ENCODE results near the gene MYBPH.

The MYBPH gene

GRCh38 chr1:203161175-203161574 is 14.5 kb downstream of the MYBPH start:
- no peaks in the 10 kb centered on the region for H3K9me3 ChIP-seq (ENCODE audit: severe bottlenecking)
- H3K4me3 ChIP-seq (ENCODE audit: severe bottlenecking), result no peak overlapping the region
- H3K4me1 ChIP-seq (ENCODE audit: insufficient read depth, poor library complexity, severe bottlenecking), result peaks cover 4% of the 10 kb centered on the region
- no peak overlapping the region for H3K27ac ChIP-seq (ENCODE audit: poor library complexity, severe bottlenecking)
- H3K36me3 ChIP-seq (ENCODE audit: low read depth), result no peaks in the 10 kb centered on the region
- no peak for TF ChIP-seq CTCF (IDR thresholded peaks at IDR 0.05; ENCODE audit: poor library complexity, severe bottlenecking)
- DNase-seq (ENCODE audit: low spot score) (no peak), ATAC-seq (ENCODE audit: low read depth) (no peak)
- H3K27me3 ChIP-seq (ENCODE audit: insufficient read depth, poor library complexity, severe bottlenecking), result no peaks in the 10 kb centered on the region

GRCh38 chr1:203159844-203160243 is 15.8 kb downstream of the MYBPH start:
- H3K4me1 ChIP-seq (ENCODE audit: insufficient read depth, poor library complexity, severe bottlenecking), result peaks cover 14% of the 10 kb centered on the region
- no peak overlapping the region for H3K4me3 ChIP-seq (ENCODE audit: severe bottlenecking)
- H3K27me3 ChIP-seq (ENCODE audit: insufficient read depth, poor library complexity, severe bottlenecking), result no peaks in the 10 kb centered on the region
- no peaks in the 10 kb centered on the region for H3K9me3 ChIP-seq (ENCODE audit: severe bottlenecking)
- DNase-seq (ENCODE audit: low spot score) (no peak), ATAC-seq (ENCODE audit: low read depth) (no peak)
- no peak for TF ChIP-seq CTCF (IDR thresholded peaks at IDR 0.05; ENCODE audit: poor library complexity, severe bottlenecking)
- H3K36me3 ChIP-seq (ENCODE audit: low read depth), result no peaks in the 10 kb centered on the region
- H3K27ac ChIP-seq (ENCODE audit: poor library complexity, severe bottlenecking), result no peak overlapping the region

- no peak overlapping the region for H3K27ac ChIP-seq (ENCODE audit: poor library complexity, severe bottlenecking)
- no peaks in the 10 kb centered on the region for H3K27me3 ChIP-seq (ENCODE audit: insufficient read depth, poor library complexity, severe bottlenecking)
- peaks cover 22% of the 10 kb centered on the region for H3K4me1 ChIP-seq (ENCODE audit: insufficient read depth, poor library complexity, severe bottlenecking)
- no peaks in the 10 kb centered on the region for H3K36me3 ChIP-seq (ENCODE audit: low read depth)
- no peaks in the 10 kb centered on the region for H3K9me3 ChIP-seq (ENCODE audit: severe bottlenecking)
- H3K4me3 ChIP-seq (ENCODE audit: severe bottlenecking), result no peak overlapping the region
- ATAC-seq (ENCODE audit: low read depth), result no peak
- TF ChIP-seq CTCF (IDR thresholded peaks at IDR 0.05; ENCODE audit: poor library complexity, severe bottlenecking), result no peak
- DNase-seq (ENCODE audit: low spot score), result no peak
Measured at GRCh38 chr1:203158960-203159665, 16.5 kb downstream of the MYBPH start.

GRCh38 chr1:203158423-203158822 is 17.2 kb downstream of the MYBPH start:
- Histone ChIP-seq H3K4me3 (ENCODE audit: severe bottlenecking) (no peak overlapping the region), H3K27ac (ENCODE audit: poor library complexity, severe bottlenecking) (no peak overlapping the region), H3K4me1 (ENCODE audit: insufficient read depth, poor library complexity, severe bottlenecking) (peaks cover 29% of the 10 kb centered on the region), H3K36me3 (ENCODE audit: low read depth) (no peaks in the 10 kb centered on the region), H3K9me3 (ENCODE audit: severe bottlenecking) (no peaks in the 10 kb centered on the region), H3K27me3 (ENCODE audit: insufficient read depth, poor library complexity, severe bottlenecking) (no peaks in the 10 kb centered on the region)
- no peak for ATAC-seq (ENCODE audit: low read depth)
- no peak for TF ChIP-seq CTCF (IDR thresholded peaks at IDR 0.05; ENCODE audit: poor library complexity, severe bottlenecking)
- DNase-seq (ENCODE audit: low spot score), result no peak

GRCh38 chr1:203156280-203156679 is 19.3 kb downstream of the MYBPH start:
- no peak for TF ChIP-seq CTCF (IDR thresholded peaks at IDR 0.05; ENCODE audit: poor library complexity, severe bottlenecking)
- H3K4me1 ChIP-seq (ENCODE audit: insufficient read depth, poor library complexity, severe bottlenecking), result peaks cover 41% of the 10 kb centered on the region
- no peaks in the 10 kb centered on the region for H3K27me3 ChIP-seq (ENCODE audit: insufficient read depth, poor library complexity, severe bottlenecking)
- no peak overlapping the region for H3K4me3 ChIP-seq (ENCODE audit: severe bottlenecking)
- DNase-seq (ENCODE audit: low spot score), result no peak
- no peak overlapping the region for H3K27ac ChIP-seq (ENCODE audit: poor library complexity, severe bottlenecking)
- H3K9me3 ChIP-seq (ENCODE audit: severe bottlenecking), result no peaks in the 10 kb centered on the region
- no peak for ATAC-seq (ENCODE audit: low read depth)
- H3K36me3 ChIP-seq (ENCODE audit: low read depth), result no peaks in the 10 kb centered on the region

Data from RWPE2 (cell line).